ENCODE measurements around the gene FSD1L. TPM values are rescaled to one million over a fixed set of nuclear protein-coding genes. Genes with fewer than 3 reads are reported as not detected.

The FSD1L gene
- total RNA-seq, 1 experiment from 2014 or later = 5.5 TPM

GRCh38 chr9:105449081-105449480 lies 1.2 kb downstream of the FSD1L start:
- H3K27me3 Mint-ChIP-seq (ENCODE audit: low read depth) = no peaks in the 10 kb centered on the region
- peak overlapping the region; percentile 83 to 88 for H3K4me3 Mint-ChIP-seq
- Histone ChIP-seq H3K14ac (ENCODE audit: insufficient read depth, low read length) (no peak overlapping the region), H3K4ac (ENCODE audit: low read depth, low read length) (no peak overlapping the region), H3K23ac (ENCODE audit: insufficient read length, low read depth, low read length) (no peak overlapping the region), H3K27ac (ENCODE audit: insufficient read length, low read depth, low read length) (no peak overlapping the region), H2BK120ac (ENCODE audit: low read depth, low read length, poor library complexity, severe bottlenecking) (no peak overlapping the region), H4K8ac (replicated peaks; ENCODE audit: insufficient read length, low read depth, low read length) (no peak overlapping the region), H2AFZ (ENCODE audit: low read length) (no peak overlapping the region), H4K20me1 (ENCODE audit: control insufficient read depth, insufficient read depth, insufficient read length) (no peaks in the 10 kb centered on the region), H4K91ac (ENCODE audit: insufficient read length, low read depth, low read length) (no peak overlapping the region), H3T11ph (ENCODE audit: low read length) (no peak overlapping the region), H3K27me3 (ENCODE audit: insufficient read depth, low read length) (no peaks in the 10 kb centered on the region), H2BK20ac (ENCODE audit: low read depth, low read length, poor library complexity, severe bottlenecking) (no peak overlapping the region), H3K79me2 (ENCODE audit: insufficient read depth, low read length) (0 out of 2 replicates have a peak, but pooled peaks cover 1% of the 10 kb centered on the region), H3K18ac (ENCODE audit: insufficient read length, low read depth, low read length) (no peak overlapping the region), H3K4me1 (ENCODE audit: insufficient read depth, low read length) (no peaks in the 10 kb centered on the region), H2BK15ac (ENCODE audit: low read depth, low read length) (no peak overlapping the region), H3K9ac (ENCODE audit: extremely low read depth, insufficient read length, low read length) (no peak overlapping the region), H3K23me2 (ENCODE audit: insufficient read length, low read depth, low read length, poor library complexity, severe bottlenecking) (peaks cover 6% of the 10 kb centered on the region), H3K4me2 (ENCODE audit: insufficient read depth, insufficient read length, low read length) (peak overlapping the region; percentile 64), H2AK5ac (ENCODE audit: insufficient read length, low read length) (no peak overlapping the region), H3K56ac (ENCODE audit: insufficient read length, low read depth, low read length) (no peak overlapping the region), H2BK12ac (ENCODE audit: insufficient read length, low read depth, low read length) (no peak overlapping the region), H3K79me1 (ENCODE audit: insufficient read depth, low read depth, low read length, poor library complexity, severe bottlenecking) (no peaks in the 10 kb centered on the region), H3K9me3 (ENCODE audit: control insufficient read depth, low read depth, low read length) (no peaks in the 10 kb centered on the region), H4K5ac (ENCODE audit: insufficient read length, low read depth, low read length) (no peak overlapping the region), H2BK5ac (ENCODE audit: insufficient read length, low read length) (no peak overlapping the region)
- DNase-seq = no peak
- H3K9me3 Mint-ChIP-seq = no peaks in the 10 kb centered on the region
- no peak for TF ChIP-seq CTCF (conservative IDR thresholded peaks at IDR 0.05)
- peaks cover 24 to 34% of the 10 kb centered on the region in 2 experiments for H3K4me1 Mint-ChIP-seq
- peaks cover 0 to 2% (median 0%) of the 10 kb centered on the region in 3 experiments; a peak in 2 of 7 replicates for H3K36me3 Mint-ChIP-seq (ENCODE audit: insufficient read depth in 1 of 3, low read depth in 3 of 3)
- no CpG with 5 or more reads among the region's 2 CpGs for WGBS (ENCODE audit: extremely low coverage, insufficient read length, low lambda C conversion rate)
- H3K27ac Mint-ChIP-seq = peak overlapping the region in 1 of 3 experiments; percentile 14; a peak in 1 of 7 replicates

Measured in H9 (cell line).